MM.1S (cell line): ENCODE measurements around the gene LIMCH1.
"Not testable (repeated sequence)": the region's sequence is repeated elsewhere in the genome, so short reads cannot be mapped to it uniquely, and the experiment has no call there.

ENCODE experiments used
- DNase-seq: peaks from one replicate; pipeline ENCODE4 v3.0.0-alpha.2; 2015
- H2AFZ ChIP-seq: fragments of 300-600 bp; sonication (generic); 2 replicates; pipeline ENCODE4 v1.6.0; 2016; ENCODE audit warnings: antibody characterized with exemption, low read length
- H3F3A ChIP-seq: fragments of 300-600 bp; sonication (generic); 2 replicates; pipeline ENCODE4 v1.6.1; 2016; ENCODE audit warnings: mild to moderate bottlenecking, antibody characterized with exemption, low read length, moderate library complexity, mixed read lengths; ENCODE audit not compliant: insufficient read depth
- H3K27ac ChIP-seq: fragments of 300-600 bp; sonication (generic); 2 replicates; pipeline ENCODE4 v1.5.1; 2016; ENCODE audit warnings: mild to moderate bottlenecking, low read length
- H3K27me3 ChIP-seq: fragments of 300-600 bp; sonication (generic); replicated peaks from 2 replicates; pipeline ENCODE4 v1.6.0; 2016; ENCODE audit warnings: low read length; ENCODE audit not compliant: insufficient read depth
- H3K36me3 ChIP-seq: fragments of 300-600 bp; sonication (generic); replicated peaks from 2 replicates; pipeline ENCODE4 v1.6.1; 2016; ENCODE audit warnings: mild to moderate bottlenecking, low read length, mixed read lengths; ENCODE audit not compliant: insufficient read depth
- H3K4me1 ChIP-seq: fragments of 300-600 bp; sonication (generic); 2 replicates; pipeline ENCODE4 v1.6.1; 2016; ENCODE audit warnings: low read length, mixed read lengths
- H3K4me2 ChIP-seq: fragments of 300-600 bp; sonication (generic); 2 replicates; pipeline ENCODE4 v1.6.0; 2016; ENCODE audit warnings: low read depth, low read length
- H3K4me3 ChIP-seq: fragments of 300-600 bp; sonication (generic); 2 replicates; pipeline ENCODE4 v1.5.1; 2016; ENCODE audit warnings: low read length, mixed read lengths
- H3K79me2 ChIP-seq: fragments of 300-600 bp; sonication (generic); 2 replicates; pipeline ENCODE4 v1.6.1; 2016; ENCODE audit warnings: mixed run types, low read length, mixed read lengths
- H3K9ac ChIP-seq: fragments of 300-600 bp; sonication (generic); 2 replicates; pipeline ENCODE4 v1.6.1; 2016; ENCODE audit warnings: low read length, mixed read lengths
- H3K9me2 ChIP-seq: fragments of 300-600 bp; sonication (generic); replicated peaks from 2 replicates; pipeline ENCODE4 v1.6.1; 2016; ENCODE audit warnings: mild to moderate bottlenecking, low read length, mixed read lengths; ENCODE audit not compliant: insufficient read depth
- H3K9me3 ChIP-seq: fragments of 300-600 bp; sonication (generic); replicated peaks from 2 replicates; pipeline ENCODE4 v1.6.1; 2016; ENCODE audit warnings: mild to moderate bottlenecking, low read length, mixed read lengths; ENCODE audit not compliant: insufficient read depth
- H4K20me1 ChIP-seq: fragments of 300-600 bp; sonication (generic); 2 replicates; pipeline ENCODE4 v1.6.1; 2016; ENCODE audit warnings: mild to moderate bottlenecking, low read length, moderate library complexity, mixed read lengths; ENCODE audit not compliant: insufficient read depth
- EZH2 ChIP-seq: fragments of 300-600 bp; sonication (generic); optimal IDR thresholded peaks from 2 replicates; pipeline ENCODE3; 2017; ENCODE audit warnings: low read depth, mild to moderate bottlenecking, antibody characterized with exemption, low read length, mixed read lengths
- EZH2phosphoT487 ChIP-seq: fragments of 300-600 bp; sonication (generic); IDR thresholded peaks from 2 replicates; pipeline ENCODE4 v1.6.1; 2018; ENCODE audit warnings: antibody characterized with exemption, low read length
- TF ChIP-seq, protein P1 (sequence below): fragments of 300-600 bp; sonication (generic); IDR thresholded peaks from 2 replicates; pipeline ENCODE4 v1.5.1; 2016; ENCODE audit warnings: antibody characterized with exemption, low read length, mixed read lengths

LIMCH1 gene

DNA sequence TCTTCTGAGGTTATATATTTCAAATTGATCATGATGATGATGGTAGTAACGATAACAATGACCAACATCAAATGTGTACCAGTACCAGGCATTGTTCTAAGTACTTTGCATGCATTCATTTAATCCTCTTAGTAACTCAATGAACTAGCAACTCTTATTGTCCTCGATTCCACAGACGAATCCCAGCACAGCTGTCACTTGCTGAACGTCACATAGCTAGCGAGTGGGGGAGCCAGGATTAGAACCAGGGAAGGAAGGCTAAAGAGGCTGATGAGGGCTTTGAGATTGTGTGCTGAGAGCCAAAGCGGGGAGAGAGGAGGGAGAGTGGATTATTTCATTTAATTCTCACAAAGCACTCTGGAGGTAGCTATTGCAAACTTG lies 106.9 kb downstream of the LIMCH1 start:
- Histone ChIP-seq H3K79me2 (no peaks in the 10 kb centered on the region), H3K27ac (no peak overlapping the region), H3K9me2 (no peaks in the 10 kb centered on the region), H3K9me3 (no peaks in the 10 kb centered on the region), H3F3A (no peaks in the 10 kb centered on the region), H3K9ac (no peak overlapping the region), H4K20me1 (no peaks in the 10 kb centered on the region), H3K36me3 (no peaks in the 10 kb centered on the region), H3K27me3 (no peaks in the 10 kb centered on the region), H3K4me1 (0 out of 2 replicates have a peak, but pooled peaks cover 7% of the 10 kb centered on the region), H3K4me2 (no peak overlapping the region), H3K4me3 (no peak overlapping the region), H2AFZ (no peak overlapping the region)
- TF ChIP-seq, protein P1, sequence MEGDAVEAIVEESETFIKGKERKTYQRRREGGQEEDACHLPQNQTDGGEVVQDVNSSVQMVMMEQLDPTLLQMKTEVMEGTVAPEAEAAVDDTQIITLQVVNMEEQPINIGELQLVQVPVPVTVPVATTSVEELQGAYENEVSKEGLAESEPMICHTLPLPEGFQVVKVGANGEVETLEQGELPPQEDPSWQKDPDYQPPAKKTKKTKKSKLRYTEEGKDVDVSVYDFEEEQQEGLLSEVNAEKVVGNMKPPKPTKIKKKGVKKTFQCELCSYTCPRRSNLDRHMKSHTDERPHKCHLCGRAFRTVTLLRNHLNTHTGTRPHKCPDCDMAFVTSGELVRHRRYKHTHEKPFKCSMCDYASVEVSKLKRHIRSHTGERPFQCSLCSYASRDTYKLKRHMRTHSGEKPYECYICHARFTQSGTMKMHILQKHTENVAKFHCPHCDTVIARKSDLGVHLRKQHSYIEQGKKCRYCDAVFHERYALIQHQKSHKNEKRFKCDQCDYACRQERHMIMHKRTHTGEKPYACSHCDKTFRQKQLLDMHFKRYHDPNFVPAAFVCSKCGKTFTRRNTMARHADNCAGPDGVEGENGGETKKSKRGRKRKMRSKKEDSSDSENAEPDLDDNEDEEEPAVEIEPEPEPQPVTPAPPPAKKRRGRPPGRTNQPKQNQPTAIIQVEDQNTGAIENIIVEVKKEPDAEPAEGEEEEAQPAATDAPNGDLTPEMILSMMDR = no peak
- TF ChIP-seq EZH2 = no peak
- TF ChIP-seq EZH2phosphoT487 = no peak
- DNase-seq = no peak

- H3K79me2 ChIP-seq = no peaks in the 10 kb centered on the region
- H3K36me3 ChIP-seq = no peaks in the 10 kb centered on the region
- H4K20me1 ChIP-seq = no peaks in the 10 kb centered on the region
- 0 out of 2 replicates have a peak, but pooled peaks cover 7% of the 10 kb centered on the region for H3K4me1 ChIP-seq
- no peaks in the 10 kb centered on the region for H3K9me3 ChIP-seq
- H3K9me2 ChIP-seq = no peaks in the 10 kb centered on the region
- no peaks in the 10 kb centered on the region for H3F3A ChIP-seq
- no peak overlapping the region for H3K27ac ChIP-seq
- no peak for DNase-seq
- H3K4me3 ChIP-seq = no peak overlapping the region
- no peak overlapping the region for H2AFZ ChIP-seq
- TF ChIP-seq EZH2phosphoT487 (no peak), EZH2 (no peak)
- no peak overlapping the region for H3K4me2 ChIP-seq
- no peak overlapping the region for H3K9ac ChIP-seq
- H3K27me3 ChIP-seq = no peaks in the 10 kb centered on the region
These were observed 107.9 kb downstream of the LIMCH1 start for GRCh38 chr4:41645728-41646390.

DNA sequence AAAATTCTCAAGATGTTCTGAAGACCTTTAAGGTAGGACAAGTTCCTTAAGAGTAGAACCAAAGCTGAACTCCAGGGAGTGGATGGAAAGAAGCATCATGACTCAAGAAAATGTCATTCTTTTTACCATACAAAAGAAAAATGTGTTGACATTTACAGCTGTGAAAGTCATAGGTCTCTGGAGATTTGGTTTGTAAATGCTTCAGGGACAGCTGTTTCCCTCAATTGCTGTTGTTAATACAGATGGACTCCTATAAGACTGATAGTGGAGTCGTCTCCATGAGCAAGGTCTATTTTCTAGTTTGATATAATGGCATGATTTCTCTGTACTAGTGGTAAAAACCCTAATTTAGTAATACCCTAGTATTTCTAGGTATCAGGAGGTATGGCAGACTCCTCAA lies 108.9 kb downstream of the LIMCH1 start:
- Histone ChIP-seq H4K20me1 (no peaks in the 10 kb centered on the region), H3K27me3 (no peaks in the 10 kb centered on the region), H3K4me1 (0 out of 2 replicates have a peak, but pooled peaks cover 7% of the 10 kb centered on the region), H3K4me3 (no peak overlapping the region), H3K9me2 (no peaks in the 10 kb centered on the region), H3K27ac (no peak overlapping the region), H3K79me2 (no peaks in the 10 kb centered on the region), H3K9me3 (no peaks in the 10 kb centered on the region), H3K36me3 (no peaks in the 10 kb centered on the region), H3K4me2 (no peak overlapping the region), H2AFZ (no peak overlapping the region), H3K9ac (no peak overlapping the region), H3F3A (no peaks in the 10 kb centered on the region)
- TF ChIP-seq, protein P1 = no peak
- TF ChIP-seq EZH2 = no peak
- TF ChIP-seq EZH2phosphoT487 = no peak
- DNase-seq = no peak

- no peaks in the 10 kb centered on the region for H3K27me3 ChIP-seq
- no peaks in the 10 kb centered on the region for H3K9me3 ChIP-seq
- no peak overlapping the region for H3K27ac ChIP-seq
- H3K9me2 ChIP-seq = no peaks in the 10 kb centered on the region
- no peaks in the 10 kb centered on the region for H4K20me1 ChIP-seq
- no peak overlapping the region for H3K4me3 ChIP-seq
- H3F3A ChIP-seq = no peaks in the 10 kb centered on the region
- TF ChIP-seq EZH2 = no peak
- TF ChIP-seq, protein P1 = no peak
- no peak for TF ChIP-seq EZH2phosphoT487
- no peak for DNase-seq
- no peak overlapping the region for H2AFZ ChIP-seq
- H3K79me2 ChIP-seq = no peaks in the 10 kb centered on the region
- no peak overlapping the region for H3K9ac ChIP-seq
- H3K4me1 ChIP-seq = 0 out of 2 replicates have a peak, but pooled peaks cover 7% of the 10 kb centered on the region
- H3K4me2 ChIP-seq = no peak overlapping the region
- H3K36me3 ChIP-seq = no peaks in the 10 kb centered on the region
These were observed 109.4 kb downstream of the LIMCH1 start for GRCh38 chr4:41647383-41647782.

DNA sequence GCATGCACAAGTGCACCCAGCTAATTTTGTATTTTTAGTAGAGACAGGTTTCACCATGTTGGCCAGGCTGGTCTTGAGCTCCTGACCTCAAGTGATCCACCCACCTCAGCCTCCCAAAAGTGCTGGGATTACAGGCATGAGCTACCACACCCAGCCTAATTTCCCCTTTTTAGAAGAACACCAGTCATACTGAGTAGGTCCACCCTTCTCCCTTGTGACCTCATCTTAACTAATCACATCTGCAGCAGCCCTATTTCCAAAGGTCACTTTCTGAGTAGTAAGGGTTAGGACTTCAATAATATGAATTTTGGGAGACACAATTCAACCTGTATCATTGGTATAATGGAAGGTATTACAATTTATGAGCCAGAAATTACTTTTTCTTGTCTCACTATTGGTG lies 113.2 kb downstream of the LIMCH1 start:
- H3K27me3 ChIP-seq, H3K9me2 ChIP-seq, H3K36me3 ChIP-seq, H3K4me1 ChIP-seq, H3F3A ChIP-seq, H3K4me3 ChIP-seq, H2AFZ ChIP-seq, H3K9me3 ChIP-seq, H3K4me2 ChIP-seq, H4K20me1 ChIP-seq, DNase-seq, H3K27ac ChIP-seq, H3K79me2 ChIP-seq, H3K9ac ChIP-seq: not testable (repeated sequence)
